A673 (cell line): ENCODE results near the gene MYO7B.

ENCODE experiments used
- EZH2 ChIP-seq: fragments of 200-600 bp; sonication (generic); IDR thresholded peaks from 2 replicates; pipeline ENCODE4 v1.6.1; 2017; ENCODE audit warnings: borderline replicate concordance, low read depth, mild to moderate bottlenecking, mixed read lengths, antibody characterized with exemption, low read length; ENCODE audit not compliant: poor library complexity, severe bottlenecking
- TF ChIP-seq, protein P1 (sequence below): fragments of 300-800, 200-600 bp; sonication (generic); conservative IDR thresholded peaks from 2 replicates; pipeline ENCODE4 v1.5.1; 2017; ENCODE audit warnings: low read depth, mild to moderate bottlenecking, antibody characterized with exemption, low read length, moderate library complexity, mixed read lengths

DNA sequence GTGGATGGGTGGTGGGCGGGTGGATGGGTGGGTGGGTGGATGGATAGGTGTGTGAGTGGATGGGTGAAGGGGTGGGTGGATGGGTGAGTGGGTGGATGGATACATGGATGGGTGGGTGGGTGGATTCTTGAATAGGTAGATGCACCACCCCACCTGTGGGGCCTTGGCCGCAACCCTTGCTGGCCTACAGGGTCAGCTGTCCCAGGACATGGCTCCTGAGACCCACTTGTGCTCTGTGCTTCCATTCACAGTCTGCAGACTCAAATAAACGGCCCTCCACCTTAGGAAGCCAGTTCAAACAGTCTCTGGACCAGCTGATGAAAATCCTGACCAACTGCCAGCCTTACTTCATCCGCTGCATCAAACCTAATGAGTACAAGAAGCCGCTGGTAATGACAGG is 54.4 kb downstream of the MYO7B start:
- TF ChIP-seq, protein P1, sequence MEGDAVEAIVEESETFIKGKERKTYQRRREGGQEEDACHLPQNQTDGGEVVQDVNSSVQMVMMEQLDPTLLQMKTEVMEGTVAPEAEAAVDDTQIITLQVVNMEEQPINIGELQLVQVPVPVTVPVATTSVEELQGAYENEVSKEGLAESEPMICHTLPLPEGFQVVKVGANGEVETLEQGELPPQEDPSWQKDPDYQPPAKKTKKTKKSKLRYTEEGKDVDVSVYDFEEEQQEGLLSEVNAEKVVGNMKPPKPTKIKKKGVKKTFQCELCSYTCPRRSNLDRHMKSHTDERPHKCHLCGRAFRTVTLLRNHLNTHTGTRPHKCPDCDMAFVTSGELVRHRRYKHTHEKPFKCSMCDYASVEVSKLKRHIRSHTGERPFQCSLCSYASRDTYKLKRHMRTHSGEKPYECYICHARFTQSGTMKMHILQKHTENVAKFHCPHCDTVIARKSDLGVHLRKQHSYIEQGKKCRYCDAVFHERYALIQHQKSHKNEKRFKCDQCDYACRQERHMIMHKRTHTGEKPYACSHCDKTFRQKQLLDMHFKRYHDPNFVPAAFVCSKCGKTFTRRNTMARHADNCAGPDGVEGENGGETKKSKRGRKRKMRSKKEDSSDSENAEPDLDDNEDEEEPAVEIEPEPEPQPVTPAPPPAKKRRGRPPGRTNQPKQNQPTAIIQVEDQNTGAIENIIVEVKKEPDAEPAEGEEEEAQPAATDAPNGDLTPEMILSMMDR, result no peak
- no peak for TF ChIP-seq EZH2
